ENCODE data around the gene HLA-C.
"Not testable (repeated sequence)": the region's sequence is repeated elsewhere in the genome, so short reads cannot be mapped to it uniquely, and the experiment has no call there.

Gene HLA-C

DNA sequence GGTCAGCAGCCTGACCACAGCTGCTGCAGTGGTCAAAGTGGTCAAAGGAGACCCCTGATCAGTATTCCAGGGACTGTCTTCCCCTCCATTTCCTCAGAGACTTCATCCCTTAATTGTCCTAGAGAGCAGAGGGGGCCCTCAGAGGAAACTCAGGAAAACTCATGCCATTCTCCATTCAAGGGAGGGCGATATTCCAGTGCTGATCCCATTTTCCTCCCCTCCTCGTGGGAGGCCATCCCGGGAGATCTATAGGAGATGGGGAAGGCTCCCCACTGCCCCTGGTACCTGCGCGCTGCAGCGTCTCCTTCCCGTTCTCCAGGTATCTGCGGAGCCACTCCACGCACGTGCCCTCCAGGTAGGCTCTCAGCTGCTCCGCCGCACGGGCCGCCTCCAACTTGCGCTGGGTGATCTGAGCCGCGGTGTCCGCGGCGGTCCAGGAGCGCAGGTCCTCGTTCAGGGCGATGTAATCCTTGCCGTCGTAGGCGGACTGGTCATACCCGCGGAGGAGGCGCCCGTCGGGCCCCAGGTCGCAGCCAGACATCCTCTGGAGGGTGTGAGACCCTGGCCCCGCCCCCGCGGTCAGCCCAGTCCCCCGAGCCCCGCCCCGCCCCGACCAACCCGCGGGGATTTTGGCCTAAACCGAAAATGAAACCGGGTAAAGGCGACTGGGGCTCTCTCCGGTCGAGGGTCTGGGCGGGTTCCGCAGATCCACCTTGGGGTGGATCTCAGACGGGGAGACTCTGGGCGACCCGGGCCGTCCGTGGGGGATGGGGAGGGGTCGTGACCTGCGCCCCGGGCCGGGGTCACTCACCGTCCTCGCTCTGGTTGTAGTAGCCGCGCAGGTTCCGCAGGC is 878 bp downstream of the HLA-C start:
- peak; percentile 24 for DNase-seq (ENCODE audit: low spot score)

DNA sequence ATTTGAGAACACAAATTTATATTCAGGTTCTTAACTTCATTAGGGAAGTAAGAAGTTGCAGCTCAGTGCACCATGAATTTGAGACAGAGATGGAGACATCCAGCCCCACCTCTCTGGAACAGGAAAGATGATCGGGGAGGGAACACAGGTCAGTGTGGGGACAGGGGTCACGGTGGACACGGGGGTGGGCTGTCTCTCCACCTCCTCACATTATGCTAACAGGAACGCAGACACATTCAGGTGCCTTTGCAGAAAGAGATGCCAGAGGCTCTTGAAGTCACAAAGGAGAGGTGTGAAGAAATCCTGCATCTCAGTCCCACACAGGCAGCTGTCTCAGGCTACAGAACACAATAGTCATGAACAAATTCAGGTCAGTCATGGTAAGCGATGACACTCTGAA is 3.1 kb downstream of the HLA-C start:
- DNase-seq (ENCODE audit: low spot score), result no peak

DNA sequence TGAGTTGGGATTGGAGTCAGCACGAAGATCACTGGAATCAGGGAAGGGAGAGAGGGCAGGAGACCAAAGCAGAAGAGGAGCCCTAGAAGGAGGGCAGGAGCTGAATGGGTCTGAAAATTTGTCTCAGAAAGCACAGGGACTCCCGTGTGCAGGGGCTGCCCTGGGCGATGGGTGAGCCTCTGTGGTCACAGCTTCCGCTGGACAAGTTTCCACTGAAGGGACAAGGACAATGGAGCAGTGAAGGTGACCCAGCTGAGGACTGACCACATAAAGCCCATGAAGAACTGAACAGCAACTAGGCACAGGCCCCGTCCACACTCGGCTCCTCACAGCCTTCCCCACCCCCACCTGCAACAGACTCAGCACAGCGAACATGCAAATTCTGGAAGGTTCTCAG is 3.5 kb downstream of the HLA-C start:
- no peak for DNase-seq (ENCODE audit: low spot score)

DNA sequence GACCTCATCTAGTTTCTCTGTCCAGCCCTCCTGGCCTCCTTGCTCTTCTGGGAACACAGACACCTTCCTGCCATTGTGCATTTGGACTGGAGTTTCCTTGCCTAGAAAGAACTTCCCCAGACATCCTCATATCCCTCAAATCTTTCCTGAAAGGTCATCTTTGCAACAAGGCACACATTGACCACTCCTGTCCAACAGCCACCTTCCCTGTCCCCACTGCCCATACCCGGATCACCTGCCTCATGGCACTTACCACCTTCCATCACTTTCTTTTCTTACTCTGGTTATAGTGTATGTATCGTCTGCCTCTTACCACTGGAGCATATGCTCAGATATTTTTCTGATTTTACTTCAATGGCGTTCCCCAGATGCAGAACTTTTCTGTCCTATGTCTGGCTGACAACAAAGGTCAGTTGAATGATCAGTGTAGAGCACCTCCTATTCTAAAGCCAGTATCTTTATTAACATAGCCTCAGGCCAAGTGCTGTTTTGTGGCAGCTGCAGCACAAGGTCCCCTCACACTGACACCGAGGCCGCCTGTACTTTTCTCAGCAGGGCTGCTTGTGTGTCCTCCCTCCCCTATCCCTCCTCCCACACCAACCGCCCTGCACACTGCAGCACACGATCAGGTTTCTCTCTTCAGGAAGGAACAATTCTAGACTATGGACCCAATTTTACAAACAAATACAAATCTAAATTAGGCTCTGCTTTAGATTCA is 4.1 kb downstream of the HLA-C start:
- no peak for DNase-seq (ENCODE audit: low spot score)

DNA sequence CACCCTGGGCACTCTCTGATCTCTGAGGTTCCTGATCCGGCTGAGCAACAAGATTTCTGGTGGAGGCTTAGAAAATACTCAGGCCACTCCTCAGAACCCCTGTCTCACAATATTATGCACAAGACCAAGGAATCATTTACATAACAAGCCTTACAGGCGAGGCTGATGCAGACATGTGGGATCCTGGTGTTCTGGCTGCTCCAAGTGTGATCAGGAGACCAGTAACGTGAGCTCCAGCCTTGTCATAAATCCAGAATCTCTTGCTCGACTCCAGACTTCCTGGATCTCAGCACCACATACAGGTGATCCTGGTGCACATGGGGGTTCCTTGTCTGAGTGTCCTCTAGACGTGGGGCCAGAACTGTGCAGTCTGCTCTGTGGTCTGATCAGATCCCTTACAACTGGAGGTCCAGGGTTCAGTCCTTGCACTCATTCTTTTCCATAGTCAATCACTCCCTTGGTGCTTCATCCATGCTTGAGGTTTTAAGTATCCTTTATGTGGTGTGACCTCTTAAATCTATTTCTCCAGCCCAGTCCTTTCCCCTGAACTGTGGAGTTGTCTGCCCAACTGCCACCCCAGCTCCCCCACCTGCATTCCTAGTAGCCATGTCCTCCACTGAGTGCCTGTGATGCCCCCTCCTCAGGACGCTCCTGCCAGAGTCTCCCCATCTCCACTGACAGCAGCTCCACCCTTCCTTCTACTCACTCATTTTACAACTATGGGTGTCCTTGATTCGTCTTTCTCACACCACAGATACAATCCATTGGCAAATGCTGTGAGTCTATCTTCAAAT is 5.1 kb downstream of the HLA-C start:
- no peak for DNase-seq (ENCODE audit: low spot score)

DNA sequence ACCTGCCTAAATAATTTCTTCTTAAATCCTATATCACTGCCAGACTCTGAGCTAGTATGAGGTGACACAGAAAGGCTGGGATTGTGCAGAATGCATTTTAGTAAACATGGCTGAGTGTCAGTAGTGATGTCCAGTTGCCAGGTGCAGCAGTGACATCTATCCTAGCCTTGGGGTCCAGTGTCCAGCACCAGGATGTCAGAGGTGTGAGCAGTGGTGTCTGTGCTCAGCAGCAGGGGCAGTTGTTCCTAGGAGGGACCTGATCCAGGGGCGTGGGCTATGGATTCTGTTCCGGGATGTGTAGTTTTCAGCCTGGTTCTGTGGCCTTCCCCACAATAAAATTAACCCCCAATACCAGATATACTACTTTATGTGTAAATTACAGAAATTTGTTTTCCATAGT is 6.0 kb downstream of the HLA-C start:
- DNase-seq (ENCODE audit: low spot score), result no peak

DNA sequence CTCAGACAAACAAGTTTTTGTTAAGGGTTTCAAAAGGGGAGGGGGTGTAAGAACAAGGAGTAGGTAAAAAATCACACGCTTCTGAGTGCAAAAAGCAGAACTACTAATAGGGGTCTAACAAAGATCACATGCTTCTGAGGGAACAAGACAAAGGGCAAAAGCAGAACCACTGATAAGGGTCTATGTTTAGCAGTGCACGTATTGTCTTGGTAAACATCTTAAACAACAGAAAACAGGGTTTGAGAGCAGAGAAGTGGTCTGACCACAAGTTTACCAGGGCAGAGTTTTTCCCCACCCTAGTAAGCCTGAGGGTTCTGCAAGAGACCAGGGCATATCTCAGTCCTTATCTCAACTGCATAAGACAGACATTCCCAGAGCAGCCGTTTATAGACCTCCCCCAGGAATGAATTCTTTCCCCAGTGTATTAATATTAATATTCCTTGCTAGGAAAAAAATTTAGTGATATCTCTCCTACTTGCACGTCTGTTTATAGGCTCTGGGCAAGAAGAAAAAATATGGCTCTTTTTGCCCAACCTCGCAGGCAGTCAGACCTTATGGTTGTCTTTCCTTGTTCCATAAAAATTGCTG is 8.5 kb downstream of the HLA-C start:
- not testable (repeated sequence) for DNase-seq (ENCODE audit: low spot score)

DNA sequence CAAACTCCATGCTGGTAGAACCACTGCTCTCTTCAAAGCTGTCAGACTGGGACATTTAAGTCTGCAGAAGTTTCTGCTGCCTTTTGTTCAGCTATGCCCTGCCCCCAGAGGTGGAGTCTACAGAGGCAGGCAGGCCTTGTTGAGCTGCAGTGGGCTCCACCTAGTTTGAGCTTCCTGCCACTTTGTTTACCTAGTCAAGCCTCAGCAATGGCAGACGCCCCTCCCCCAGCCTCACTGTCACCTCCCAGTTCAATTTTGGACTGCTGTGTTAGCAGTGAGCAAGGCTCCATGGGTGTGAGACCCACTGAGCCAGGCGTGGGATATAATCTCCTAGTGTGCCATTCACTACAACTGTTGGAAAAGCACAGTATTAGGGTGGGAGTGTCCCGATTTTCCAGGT is 11.9 kb downstream of the HLA-C start:
- DNase-seq (ENCODE audit: low spot score), result not testable (repeated sequence)

DNA sequence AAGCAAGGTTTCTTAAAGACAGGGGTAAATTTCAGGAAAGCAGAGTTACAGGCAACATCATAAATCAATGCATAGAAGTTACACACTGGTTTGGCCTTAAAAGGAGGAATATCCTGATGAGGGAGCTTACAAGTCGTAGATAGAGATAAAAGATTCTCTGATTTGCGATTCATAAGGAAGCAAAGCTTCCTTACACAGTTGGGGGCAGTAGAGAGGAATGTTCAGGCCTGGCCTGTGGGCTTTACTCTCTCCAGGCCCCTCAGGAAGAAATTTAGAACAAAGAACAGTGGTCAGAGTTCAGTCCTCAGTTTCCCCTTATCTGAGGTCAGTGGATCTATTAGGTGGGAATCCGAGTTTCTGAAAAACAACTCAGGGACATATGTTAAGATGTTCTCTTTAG is 19.3 kb downstream of the HLA-C start:
- DNase-seq (ENCODE audit: low spot score), result no peak

DNA sequence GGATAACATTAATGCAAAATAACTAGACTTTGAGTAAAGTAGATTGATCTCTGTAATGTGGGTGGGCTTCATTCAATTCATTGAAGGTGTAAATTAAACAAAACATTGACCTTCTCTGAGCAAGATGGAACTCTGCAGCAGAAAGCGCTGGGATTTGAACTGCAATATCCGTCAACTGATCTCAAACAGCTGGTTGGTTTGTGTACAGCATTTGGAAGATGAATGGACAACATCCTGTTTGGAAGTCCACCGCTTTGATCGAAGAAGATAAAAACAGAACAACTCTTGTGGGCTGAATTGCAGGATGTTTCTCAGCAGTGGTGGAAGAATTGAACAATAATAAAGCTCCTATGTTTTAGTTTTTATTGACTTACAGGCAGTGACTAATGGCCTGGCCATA is 20.6 kb downstream of the HLA-C start:
- DNase-seq (ENCODE audit: low spot score), result no peak

DNA sequence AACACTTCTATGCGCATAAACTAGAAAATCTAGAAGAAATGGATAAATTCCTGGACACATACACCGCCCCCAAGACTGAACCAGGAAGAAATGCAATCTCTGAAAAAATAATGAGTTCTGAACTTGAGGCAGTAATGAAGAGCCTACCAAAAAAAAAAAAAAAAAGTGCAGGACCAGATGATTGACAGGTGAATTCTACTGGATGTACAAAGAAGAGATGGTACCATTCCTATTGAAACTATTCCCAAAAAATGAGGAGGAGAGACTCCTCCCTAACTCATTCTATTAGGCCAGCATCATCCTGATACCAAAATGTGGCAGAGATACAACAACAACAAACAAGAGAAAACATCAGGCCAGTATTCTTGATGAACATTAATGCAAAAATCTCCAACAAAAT is 22.7 kb downstream of the HLA-C start:
- no peak for DNase-seq (ENCODE audit: low spot score)

DNA sequence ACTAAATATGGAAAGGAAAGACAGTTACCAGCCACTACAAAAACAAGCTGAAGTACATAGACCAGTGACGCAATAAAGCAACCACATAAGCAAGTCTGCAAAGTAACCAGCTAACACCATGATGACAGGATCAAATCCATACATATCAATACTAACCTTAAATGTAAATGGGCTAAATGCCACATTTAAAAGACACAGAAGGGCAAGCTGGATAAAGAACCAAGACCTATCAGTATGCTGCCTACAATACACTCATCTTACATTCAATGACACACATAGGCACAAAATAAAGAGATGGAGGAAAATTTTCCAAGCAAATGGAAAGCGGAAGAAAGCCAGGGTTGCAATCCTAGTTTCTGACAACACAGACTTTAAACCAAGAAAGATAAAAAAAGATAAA is 24.1 kb downstream of the HLA-C start:
- no peak for DNase-seq (ENCODE audit: low spot score)

DNA sequence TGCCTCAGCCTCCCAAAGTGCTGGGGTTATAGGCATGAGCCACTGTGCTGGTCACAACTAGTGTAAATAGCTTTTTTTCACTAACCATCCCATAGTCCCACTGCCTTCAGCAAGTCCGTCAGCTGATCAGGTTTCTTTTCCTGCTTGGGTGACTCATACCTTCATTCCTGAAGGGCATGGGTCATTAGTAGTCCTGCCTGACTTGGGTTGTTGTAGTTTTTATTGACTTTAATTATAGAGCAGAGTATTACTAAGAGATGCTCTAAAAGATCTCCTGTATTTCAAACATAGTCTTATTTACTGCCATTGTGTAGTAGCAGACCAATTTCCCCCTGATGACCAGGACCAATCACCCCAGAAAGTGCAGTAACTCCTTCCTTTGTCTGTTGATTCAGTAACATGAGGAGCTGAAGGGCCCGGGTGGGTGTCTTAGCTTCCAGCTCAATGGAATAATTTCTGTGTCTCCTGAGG is 25.8 kb downstream of the HLA-C start:
- DNase-seq (ENCODE audit: low spot score), result peak; percentile 54

DNA sequence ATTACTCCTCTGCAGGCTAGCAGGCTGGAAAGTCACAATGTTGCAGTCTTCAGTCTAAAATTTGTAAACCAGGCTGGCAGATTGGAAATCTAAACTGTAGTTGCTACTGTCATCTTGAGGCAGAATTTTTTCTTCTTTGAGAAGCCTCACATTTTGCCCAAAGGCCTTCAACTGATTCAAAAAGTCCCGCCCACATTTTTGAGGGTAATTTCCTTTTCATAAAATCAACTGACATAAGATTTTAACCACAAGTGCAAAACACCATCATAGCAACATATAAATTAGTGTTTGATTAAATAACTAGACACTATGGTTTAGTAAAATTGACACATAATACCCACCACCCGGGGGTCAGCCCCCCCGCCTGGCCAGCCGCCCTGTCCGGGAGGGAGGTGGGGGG is 28.4 kb downstream of the HLA-C start:
- no peak for DNase-seq (ENCODE audit: low spot score)

DNA sequence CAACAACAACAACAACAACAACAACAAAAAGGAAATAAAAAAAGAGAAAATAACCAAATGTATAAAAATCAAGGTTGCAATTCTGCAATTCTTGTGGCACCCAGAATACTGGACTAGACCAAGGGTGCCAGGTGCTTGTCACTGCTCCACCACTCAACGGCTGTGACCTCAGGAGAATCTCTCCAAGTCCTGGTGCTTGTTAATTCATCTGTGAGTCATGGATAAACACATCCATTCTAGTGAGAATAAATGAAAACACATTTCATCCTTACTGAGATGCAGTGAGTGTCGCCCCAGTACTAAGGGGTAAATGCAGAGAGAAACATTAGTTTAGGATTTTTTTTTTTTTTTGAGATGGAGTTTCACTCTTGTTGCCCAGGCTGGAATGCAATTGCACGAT is 32.0 kb downstream of the HLA-C start:
- DNase-seq (ENCODE audit: low spot score), result no peak

DNA sequence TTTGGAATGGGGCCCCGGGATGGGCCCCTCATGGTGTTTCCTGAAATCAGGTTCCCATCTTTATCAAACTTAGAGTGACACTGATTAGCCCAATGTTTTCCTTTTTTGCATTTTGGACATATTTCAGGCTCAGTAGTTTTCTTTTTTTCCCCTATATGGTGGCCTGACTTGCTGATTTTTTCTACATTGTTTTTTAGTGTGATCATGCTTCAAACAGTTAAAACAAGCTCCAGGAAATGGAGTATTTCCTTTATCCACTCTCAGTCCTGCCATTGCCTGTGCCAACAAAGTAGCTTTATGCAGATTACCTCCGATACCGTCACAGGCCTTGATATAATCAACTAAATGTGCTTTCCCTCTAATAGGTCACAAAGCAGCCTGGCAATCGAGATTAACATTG is 37.8 kb downstream of the HLA-C start:
- not testable (repeated sequence) for DNase-seq (ENCODE audit: low spot score)

DNA sequence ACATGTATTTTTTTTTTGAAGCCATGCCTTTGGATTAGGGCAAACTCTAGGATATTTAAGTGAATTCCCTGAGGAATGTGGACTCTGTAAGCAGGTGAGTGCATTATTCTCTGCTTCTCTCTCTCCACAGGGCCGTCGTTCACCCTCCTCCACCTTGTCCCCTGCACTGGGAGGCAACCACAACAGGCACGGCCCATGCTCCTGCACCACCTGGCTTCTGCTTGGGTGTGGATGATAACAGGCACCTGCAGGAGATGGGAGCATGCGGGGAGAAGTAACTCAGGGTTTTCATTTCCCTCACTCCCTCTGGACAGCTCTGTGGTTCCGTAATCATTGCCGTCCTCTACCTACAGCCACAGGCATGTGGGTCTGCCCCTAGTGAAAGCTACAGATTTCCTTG is 43.4 kb downstream of the HLA-C start:
- no peak for DNase-seq (ENCODE audit: low spot score)

DNA sequence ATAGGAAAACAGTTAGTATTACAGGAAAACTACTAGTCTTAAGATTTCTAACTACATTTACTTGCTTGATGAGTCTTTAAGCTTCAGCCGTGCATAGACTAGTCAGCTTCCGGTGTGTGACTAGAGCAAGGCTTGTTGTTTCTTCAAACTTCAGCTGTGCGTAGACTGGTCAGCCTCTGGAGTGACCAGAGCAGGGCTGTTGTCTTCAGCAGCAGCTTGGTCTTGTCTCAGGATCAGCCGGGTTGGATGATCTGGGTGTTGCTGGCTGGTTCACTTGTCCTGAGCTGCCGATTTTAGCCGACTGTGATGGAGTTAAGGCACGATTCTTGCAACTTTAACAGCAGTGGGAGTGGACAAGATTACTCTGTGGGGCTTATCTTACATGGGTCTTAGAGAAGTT is 44.7 kb downstream of the HLA-C start:
- no peak for DNase-seq (ENCODE audit: low spot score)

DNA sequence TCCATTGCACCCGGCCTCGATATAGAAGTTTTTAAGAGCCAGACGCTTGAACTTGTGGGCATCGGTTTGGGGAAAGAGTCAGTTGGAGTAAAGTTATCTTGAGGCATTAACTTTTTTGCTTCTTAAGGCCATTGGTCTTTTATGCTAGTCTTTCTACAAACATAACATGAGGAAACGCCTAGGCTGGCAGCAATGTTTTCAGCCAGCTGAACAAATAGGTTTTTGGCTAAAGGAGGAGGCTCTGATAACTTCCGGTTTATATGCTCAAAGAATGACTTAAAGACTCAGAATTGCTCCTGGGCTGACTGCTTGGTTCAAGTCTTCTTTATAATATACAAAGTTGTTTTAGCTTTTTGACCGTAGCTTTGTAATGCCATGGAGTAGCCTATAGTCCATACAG is 46.2 kb downstream of the HLA-C start:
- DNase-seq (ENCODE audit: low spot score), result no peak

DNA sequence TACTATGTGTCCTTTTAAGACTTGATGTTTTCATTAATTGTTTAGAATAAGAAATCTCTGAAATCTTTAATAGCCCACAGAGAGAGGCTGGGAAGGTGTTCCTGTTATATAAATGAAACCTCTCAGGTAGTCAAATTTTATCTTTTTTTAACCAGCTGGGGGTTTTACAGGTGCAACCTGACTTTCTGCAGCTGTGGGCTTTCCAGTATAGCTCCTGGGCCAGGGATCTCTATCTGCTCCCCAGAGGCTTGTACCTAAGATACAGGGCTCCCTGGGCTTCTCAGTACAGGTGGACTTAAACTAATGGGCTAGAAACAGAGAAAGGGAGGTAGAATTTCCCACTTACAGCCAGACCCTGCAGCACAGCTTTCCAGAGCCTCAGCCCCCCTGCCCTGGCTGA is 49.4 kb downstream of the HLA-C start:
- no peak for DNase-seq (ENCODE audit: low spot score)
